Activated T-cell treated with anti-CD3 and anti-CD28 coated beads, Interleukin-2, amount 50 U/mL, for 4 hours (primary cell): Measurements from ENCODE around the gene MAST1. TPM values are rescaled to one million over a fixed set of nuclear protein-coding genes. Genes with fewer than 3 reads are reported as not detected.
A peak's percentile ranks its signal among the peaks of the same experiment; 100 is the strongest.
"Not testable (repeated sequence)": the region's sequence is repeated elsewhere in the genome, so short reads cannot be mapped to it uniquely, and the experiment has no call there.

Experiments used
- ATAC-seq, 2 donors: fragments of 200-7000 bp; cut with Tn5 transposase; one replicate each; pipeline ENCODE4 v1.10.0; 2021
- DNase-seq: peaks from one replicate; pipeline ENCODE4 v3.0.0-alpha.2; 2020
- H3K27me3 Mint-ChIP-seq: one replicate; pipeline ENCODE4 v1.8.0; 2021; ENCODE audit warnings: low read depth, mixed read lengths
- H3K36me3 Mint-ChIP-seq: one replicate; pipeline ENCODE4 v1.8.0; 2022; ENCODE audit warnings: mixed read lengths; ENCODE audit not compliant: insufficient read depth
- H3K4me1 Mint-ChIP-seq: one replicate; pipeline ENCODE4 v1.8.0; 2021; ENCODE audit warnings: low read depth, mixed read lengths
- H3K4me3 Mint-ChIP-seq: one replicate; pipeline ENCODE4 v1.8.0; 2021; ENCODE audit warnings: mild to moderate bottlenecking, moderate library complexity, mixed read lengths
- H3K9me3 Mint-ChIP-seq: one replicate; pipeline ENCODE4 v1.8.0; 2021; ENCODE audit warnings: mixed read lengths
- total RNA-seq, 3 donors: library from RNA; stranded (reverse); gene quantifications; one replicate each; pipeline ENCODE4 v1.2.1, GENCODE V29; 2021

Gene MAST1
- total RNA-seq, 3 donors from 2014 or later, result 0.37 to 1.0 (median 0.38) TPM

DNA sequence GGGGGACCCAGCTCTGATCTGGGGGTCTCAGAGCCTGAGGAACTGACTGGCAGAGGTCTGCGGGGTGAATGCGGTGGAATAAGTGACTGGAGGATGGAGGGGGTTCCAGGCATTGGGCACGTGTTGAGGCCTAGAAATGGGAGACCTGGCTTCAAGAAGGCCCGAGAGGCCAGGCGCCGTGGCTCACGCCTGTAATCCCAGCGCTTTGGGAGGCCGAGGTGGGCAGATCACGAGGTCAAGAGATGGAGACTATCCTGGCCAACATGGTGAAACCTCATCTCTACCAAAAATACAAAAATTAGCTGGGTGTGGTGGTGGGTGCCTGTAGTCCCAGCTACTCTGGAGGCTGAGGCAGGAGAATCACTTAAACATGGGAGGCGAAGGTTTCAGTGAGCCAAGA lies 20.5 kb upstream of the MAST1 start:
- not testable (repeated sequence) for DNase-seq, ATAC-seq, H3K9me3 Mint-ChIP-seq, H3K4me3 Mint-ChIP-seq, H3K36me3 Mint-ChIP-seq, H3K27me3 Mint-ChIP-seq, H3K4me1 Mint-ChIP-seq

DNA sequence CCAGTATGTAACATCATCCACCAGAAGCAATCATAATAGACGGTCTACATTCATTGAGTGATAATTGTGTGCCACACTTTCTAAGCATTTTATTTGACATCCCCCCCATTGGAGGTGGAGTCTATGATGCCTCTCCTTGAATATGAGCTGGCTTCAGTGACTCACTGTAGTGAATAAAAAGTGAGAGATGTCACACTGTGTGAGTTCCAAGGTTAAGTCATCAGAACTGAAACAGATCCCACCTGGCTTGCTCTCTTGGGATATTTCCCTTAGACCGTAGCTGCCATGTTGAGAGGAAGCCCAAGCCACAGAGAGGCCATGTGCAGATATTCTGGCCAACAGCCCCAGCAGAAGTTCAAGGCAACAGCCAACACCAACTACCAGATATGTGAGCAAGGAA lies 16.6 kb upstream of the MAST1 start:
- Mint-ChIP-seq H3K4me1 (peaks cover 5% of the 10 kb centered on the region), H3K27me3 (peaks cover 20% of the 10 kb centered on the region), H3K9me3 (peaks cover 7% of the 10 kb centered on the region), H3K4me3 (no peak overlapping the region), H3K36me3 (no peaks in the 10 kb centered on the region)
- no peak for DNase-seq
- peak; percentile 58 to 67 for ATAC-seq

GRCh38 chr19:12825254-12826131 lies 12.8 kb upstream of the MAST1 start:
- ATAC-seq, result peak; percentile 38 to 47
- Mint-ChIP-seq H3K27me3 (peaks cover 56% of the 10 kb centered on the region), H3K4me3 (no peak overlapping the region), H3K9me3 (peaks cover 7% of the 10 kb centered on the region), H3K4me1 (peaks cover 5% of the 10 kb centered on the region), H3K36me3 (no peaks in the 10 kb centered on the region)
- no peak for DNase-seq

DNA sequence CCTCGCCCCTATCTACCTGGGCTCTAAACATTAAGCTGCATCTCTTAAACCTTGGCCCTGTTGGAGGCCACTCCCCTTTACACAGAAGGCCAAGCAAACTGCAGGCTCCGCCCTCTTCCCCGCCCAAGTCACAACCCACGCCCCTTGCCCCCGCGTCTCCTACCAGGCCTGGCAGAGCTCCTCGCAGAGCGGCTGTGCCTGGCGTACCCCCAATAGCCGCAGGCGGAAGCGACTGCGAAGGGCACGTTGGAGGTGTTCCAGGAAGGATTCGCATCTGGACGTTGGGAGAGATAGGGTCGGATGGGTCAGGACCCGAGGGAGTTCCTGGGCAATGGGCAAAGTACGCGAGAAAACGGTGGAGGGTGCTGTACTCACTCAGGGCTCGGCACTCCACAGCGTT lies 9.8 kb upstream of the MAST1 start:
- no peaks in the 10 kb centered on the region for H3K9me3 Mint-ChIP-seq
- peaks cover 15% of the 10 kb centered on the region for H3K4me1 Mint-ChIP-seq
- H3K27me3 Mint-ChIP-seq, result peaks cover 82% of the 10 kb centered on the region
- ATAC-seq (peak in 1 of 2 donors; percentile 52), DNase-seq (no peak)
- no peaks in the 10 kb centered on the region for H3K36me3 Mint-ChIP-seq
- no peak overlapping the region for H3K4me3 Mint-ChIP-seq

DNA sequence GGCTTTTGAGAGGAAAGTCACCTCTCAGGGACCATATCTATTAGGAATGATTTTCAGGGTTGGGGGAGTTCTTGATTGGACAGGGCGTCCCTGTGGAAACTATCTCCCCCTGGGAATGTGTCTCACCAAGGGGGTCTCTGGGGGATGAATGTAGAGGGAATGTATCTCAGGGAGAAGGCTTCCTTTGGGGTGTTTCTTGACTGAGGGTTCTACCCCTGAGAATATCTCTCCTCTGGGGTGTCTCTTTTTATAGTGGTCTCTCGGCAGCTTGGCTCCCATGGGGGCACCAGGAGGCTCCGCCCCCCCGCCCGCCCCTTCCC lies 4.9 kb upstream of the MAST1 start:
- no peak for DNase-seq
- Mint-ChIP-seq H3K36me3 (no peaks in the 10 kb centered on the region), H3K9me3 (no peaks in the 10 kb centered on the region), H3K4me3 (no peak overlapping the region), H3K4me1 (peaks cover 21% of the 10 kb centered on the region), H3K27me3 (peaks cover 82% of the 10 kb centered on the region)
- no peak for ATAC-seq

DNA sequence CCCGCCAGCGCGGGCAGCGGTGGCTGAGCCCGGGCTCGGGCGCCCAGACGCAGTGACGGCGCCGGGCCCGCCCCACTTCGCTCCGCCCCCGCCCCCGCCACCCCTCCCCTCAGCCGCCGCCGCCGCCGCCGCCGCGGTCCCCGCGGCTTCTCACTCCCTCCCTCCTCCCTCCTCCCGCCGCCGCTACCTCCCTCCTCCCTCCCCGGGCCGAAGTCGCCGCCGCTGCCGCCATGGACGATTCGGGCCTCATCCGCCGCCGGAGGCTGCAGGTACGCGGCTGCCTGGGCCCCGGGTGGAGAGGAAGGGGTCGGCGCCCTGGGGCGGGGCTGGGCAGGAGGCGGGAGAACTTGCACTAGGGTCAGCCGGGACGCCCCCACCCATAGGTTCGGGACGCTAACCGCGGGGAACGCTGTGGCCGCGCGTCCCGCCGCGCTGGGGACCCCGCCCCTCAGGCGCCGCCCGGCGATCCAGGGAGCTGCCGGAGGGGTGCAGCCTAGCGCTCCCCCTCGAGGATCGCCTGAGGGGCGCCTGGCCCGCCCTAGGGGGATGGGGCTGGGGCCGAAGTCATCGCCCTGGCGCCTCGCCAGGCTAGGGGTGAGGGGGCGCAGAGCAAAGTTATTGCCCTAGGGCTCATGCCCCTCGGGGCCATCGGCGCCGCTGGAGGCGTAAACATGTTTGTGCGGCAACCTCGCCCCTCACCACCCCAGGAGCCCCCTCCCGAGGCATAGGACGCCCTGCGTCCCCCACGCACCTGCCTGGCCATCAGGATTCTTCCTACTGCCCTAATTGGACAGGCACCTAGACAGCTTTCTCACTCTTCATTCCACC lies 4.4 kb upstream of the MAST1 start:
- peaks cover 80% of the 10 kb centered on the region for H3K27me3 Mint-ChIP-seq
- peak overlapping the region; percentile 44 for H3K4me3 Mint-ChIP-seq
- peak; percentile 19 for ATAC-seq

GRCh38 chr19:12834566-12834943 lies 3.8 kb upstream of the MAST1 start, which contains the start of gene RTBDN:
Gene RTBDN (minus strand): TSS chr19:12834579. CDS start chr19:12829979, 4,600 bp downstream.
- Mint-ChIP-seq H3K4me3 (peak within 1 kb of the TSS; percentile 44), H3K4me1 (peaks cover 28% of the 10 kb centered on the region), H3K27me3 (peaks cover 81% of the 10 kb centered on the region), H3K9me3 (no peaks in the 10 kb centered on the region), H3K36me3 (no peaks in the 10 kb centered on the region)
- DNase-seq, result no peak
- ATAC-seq, result no peak

More for the DNA sequence above, 4.4 kb upstream of the MAST1 start:
- peak; percentile 27 for DNase-seq
- H3K36me3 Mint-ChIP-seq, result no peaks in the 10 kb centered on the region
- H3K4me1 Mint-ChIP-seq, result peaks cover 22% of the 10 kb centered on the region
- no peaks in the 10 kb centered on the region for H3K9me3 Mint-ChIP-seq

GRCh38 chr19:12834976-12835757 lies 3.1 kb upstream of the MAST1 start:
- no peaks in the 10 kb centered on the region for H3K9me3 Mint-ChIP-seq
- ATAC-seq (no peak), DNase-seq (no peak)
- H3K4me1 Mint-ChIP-seq, result peaks cover 29% of the 10 kb centered on the region
- H3K27me3 Mint-ChIP-seq, result peaks cover 81% of the 10 kb centered on the region
- no peaks in the 10 kb centered on the region for H3K36me3 Mint-ChIP-seq
- no peak overlapping the region for H3K4me3 Mint-ChIP-seq

- ATAC-seq (no peak), DNase-seq (no peak)
- H3K9me3 Mint-ChIP-seq, result no peaks in the 10 kb centered on the region
- peaks cover 81% of the 10 kb centered on the region for H3K27me3 Mint-ChIP-seq
- H3K4me3 Mint-ChIP-seq, result no peak overlapping the region
- no peaks in the 10 kb centered on the region for H3K36me3 Mint-ChIP-seq
- H3K4me1 Mint-ChIP-seq, result peaks cover 38% of the 10 kb centered on the region
These were observed 1.8 kb upstream of the MAST1 start for GRCh38 chr19:12836529-12836863.

GRCh38 chr19:12837225-12837624 lies 1.1 kb upstream of the MAST1 start:
- Mint-ChIP-seq H3K9me3 (no peaks in the 10 kb centered on the region), H3K4me1 (peaks cover 37% of the 10 kb centered on the region), H3K36me3 (no peaks in the 10 kb centered on the region), H3K27me3 (peaks cover 80% of the 10 kb centered on the region), H3K4me3 (no peak overlapping the region)
- no peak for DNase-seq
- peak; percentile 25 to 35 for ATAC-seq

- DNase-seq (no peak), ATAC-seq (peak; percentile 31 to 33)
- peak overlapping the region; percentile 48 for H3K4me3 Mint-ChIP-seq
- peaks cover 83% of the 10 kb centered on the region for H3K27me3 Mint-ChIP-seq
- H3K9me3 Mint-ChIP-seq, result no peaks in the 10 kb centered on the region
- no peaks in the 10 kb centered on the region for H3K36me3 Mint-ChIP-seq
- peaks cover 29% of the 10 kb centered on the region for H3K4me1 Mint-ChIP-seq
These were observed 806 bp downstream of the MAST1 start for GRCh38 chr19:12838886-12839756.

DNA sequence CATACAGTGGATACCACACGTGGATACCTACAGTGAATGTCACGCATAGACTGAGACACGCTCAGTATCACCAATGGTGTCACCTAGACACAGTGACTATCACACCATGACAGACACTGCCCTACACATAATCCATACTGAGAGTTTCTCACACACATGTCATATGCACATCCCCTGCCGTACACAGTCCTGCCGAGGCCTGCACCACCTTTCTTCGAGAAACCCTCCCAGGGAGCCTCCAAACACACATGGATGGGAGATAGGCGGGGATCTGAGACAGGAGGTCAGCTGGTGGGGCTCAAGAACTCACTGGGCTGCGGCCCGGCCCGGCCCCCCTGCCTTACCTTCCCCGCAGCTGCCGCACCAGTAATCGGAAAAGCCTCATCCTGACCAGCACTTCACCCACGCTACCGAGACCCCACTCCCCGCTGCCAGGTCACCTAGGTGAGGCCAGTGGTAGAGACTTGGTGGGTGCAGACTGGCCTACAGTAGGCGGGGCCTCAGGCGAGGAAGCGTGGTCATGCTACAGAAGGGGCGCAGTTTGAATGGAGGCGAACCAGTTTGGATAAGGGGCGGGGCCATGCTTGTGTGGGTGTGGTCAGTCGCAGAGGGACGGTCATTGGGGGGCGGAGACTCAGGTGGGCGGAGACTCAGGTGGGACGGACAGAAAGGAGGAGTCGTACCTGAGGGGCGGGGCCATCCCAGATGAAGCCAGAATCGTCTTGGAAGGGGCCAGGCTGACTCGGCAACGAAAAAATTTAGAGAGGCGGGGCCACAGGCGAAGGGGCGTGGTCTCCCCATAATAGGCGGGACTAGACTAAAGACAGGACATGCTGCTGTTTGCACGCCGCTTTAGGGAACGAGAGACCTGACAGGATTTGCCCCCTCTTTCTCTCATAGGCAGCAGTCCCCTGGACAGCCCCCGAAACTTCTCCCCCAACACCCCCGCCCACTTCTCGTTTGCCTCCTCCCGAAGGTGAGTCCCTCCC lies 2.1 kb downstream of the MAST1 start:
- no peaks in the 10 kb centered on the region for H3K9me3 Mint-ChIP-seq
- DNase-seq (no peak), ATAC-seq (peak; percentile 16)
- H3K4me1 Mint-ChIP-seq, result peaks cover 24% of the 10 kb centered on the region
- H3K27me3 Mint-ChIP-seq, result peaks cover 80% of the 10 kb centered on the region
- H3K36me3 Mint-ChIP-seq, result no peaks in the 10 kb centered on the region
- no peak overlapping the region for H3K4me3 Mint-ChIP-seq

GRCh38 chr19:12841094-12841493 lies 2.8 kb downstream of the MAST1 start:
- Mint-ChIP-seq H3K4me1 (peaks cover 24% of the 10 kb centered on the region), H3K4me3 (no peak overlapping the region), H3K9me3 (no peaks in the 10 kb centered on the region), H3K27me3 (peaks cover 75% of the 10 kb centered on the region), H3K36me3 (no peaks in the 10 kb centered on the region)
- ATAC-seq (no peak), DNase-seq (no peak)
